Lower lobe of right lung (tissue), 2 donors: Measurements from ENCODE around the gene PRKCH. TPM values are rescaled to one million over a fixed set of nuclear protein-coding genes. Genes with fewer than 3 reads are reported as not detected.

Experiments used
- ATAC-seq, 2 donors: fragments of 200-7000 bp; cut with Tn5 transposase; one replicate each; pipeline ENCODE4 v1.9.1; 2020 to 2022; ENCODE audit warnings: mild to moderate bottlenecking in 2 of 2, moderate library complexity in 2 of 2
- DNase-seq: peaks from one replicate; pipeline ENCODE4 v3.0.0-alpha.2; 2020
- H3K27ac ChIP-seq: fragments of 200-600 bp; one replicate; pipeline ENCODE4 v1.8.0; 2022
- H3K27me3 ChIP-seq: fragments of 200-600 bp; one replicate; pipeline ENCODE4 v1.8.0; 2022; ENCODE audit warnings: low read depth
- H3K36me3 ChIP-seq: fragments of 200-600 bp; one replicate; pipeline ENCODE4 v1.8.0; 2022; ENCODE audit warnings: mild to moderate bottlenecking
- H3K4me1 ChIP-seq: fragments of 200-600 bp; one replicate; pipeline ENCODE4 v1.8.0; 2022
- H3K4me3 ChIP-seq: fragments of 200-600 bp; one replicate; pipeline ENCODE4 v1.8.0; 2022; ENCODE audit warnings: mild to moderate bottlenecking
- H3K9me3 ChIP-seq: fragments of 200-600 bp; one replicate; pipeline ENCODE4 v1.8.0; 2022
- CTCF ChIP-seq: fragments of 200-600 bp; IDR thresholded peaks from one replicate; pipeline ENCODE4 v1.8.0; 2022; ENCODE audit warnings: antibody characterized with exemption, mild to moderate bottlenecking
- intact Hi-C: fragments of 100-400 bp; cut with DNase I; formaldehyde crosslinking; loops from one replicate; pipeline ENCODE4 v1.11.0; 2022
- total RNA-seq: library from RNA; stranded (reverse); fragmentation: NEBNext Ultra II Directional; extraction: Animal tissue kit (Norgen Biotek cat#: 25700); gene quantifications from one replicate; pipeline ENCODE4 v1.2.1, GENCODE V29; 2021
- donor health status: DM: no; HTN: yes; CAD: no; lungs with severe emphysema.

PRKCH gene
- total RNA-seq, 1 donor from 2014 or later, result 60.9 TPM

- Histone ChIP-seq H3K4me3 (no peak overlapping the region), H3K4me1 (peaks cover 60% of the 10 kb centered on the region), H3K36me3 (peaks cover 25% of the 10 kb centered on the region), H3K27ac (no peak overlapping the region), H3K9me3 (no peaks in the 10 kb centered on the region), H3K27me3 (no peaks in the 10 kb centered on the region)
- no peak for TF ChIP-seq CTCF
- ATAC-seq (no peak), DNase-seq (no peak)
- intact Hi-C loops, result loop anchor here (10.0 kb wide), 1 partner anchor 212 kb away; the partner anchor contains the start of gene HIF1A
These were observed 161.2 kb downstream of the PRKCH start for GRCh38 chr14:61482348-61483206.

GRCh38 chr14:61483476-61483875 is 162.1 kb downstream of the PRKCH start:
- Histone ChIP-seq H3K9me3 (no peaks in the 10 kb centered on the region), H3K36me3 (peaks cover 25% of the 10 kb centered on the region), H3K27me3 (no peaks in the 10 kb centered on the region), H3K4me3 (no peak overlapping the region), H3K4me1 (peaks cover 56% of the 10 kb centered on the region), H3K27ac (no peak overlapping the region)
- TF ChIP-seq CTCF, result no peak
- no peak for ATAC-seq
- DNase-seq, result no peak
- intact Hi-C loops, result loop anchor here (10.0 kb wide), 1 partner anchor 211 kb away; the partner anchor contains the start of gene HIF1A

GRCh38 chr14:61484031-61484430 is 162.7 kb downstream of the PRKCH start:
- H3K27me3 ChIP-seq, result no peaks in the 10 kb centered on the region
- ATAC-seq (no peak), DNase-seq (no peak)
- peaks cover 25% of the 10 kb centered on the region for H3K36me3 ChIP-seq
- no peak overlapping the region for H3K4me3 ChIP-seq
- no peak for TF ChIP-seq CTCF
- no peak overlapping the region for H3K27ac ChIP-seq
- peaks cover 56% of the 10 kb centered on the region for H3K4me1 ChIP-seq
- intact Hi-C loops, result loop anchor here (10.0 kb wide), 1 partner anchor 211 kb away; the partner anchor contains the start of gene HIF1A
- H3K9me3 ChIP-seq, result no peaks in the 10 kb centered on the region

GRCh38 chr14:61484826-61485584 is 163.6 kb downstream of the PRKCH start:
- H3K27me3 ChIP-seq, result no peaks in the 10 kb centered on the region
- DNase-seq (no peak), ATAC-seq (no peak)
- peaks cover 25% of the 10 kb centered on the region for H3K36me3 ChIP-seq
- peaks cover 54% of the 10 kb centered on the region for H3K4me1 ChIP-seq
- no peak overlapping the region for H3K4me3 ChIP-seq
- no peak overlapping the region for H3K27ac ChIP-seq
- H3K9me3 ChIP-seq, result no peaks in the 10 kb centered on the region
- no peak for TF ChIP-seq CTCF
- intact Hi-C loops, result loop anchor here (10.0 kb wide), 1 partner anchor 210 kb away; the partner anchor contains the start of gene HIF1A

GRCh38 chr14:61485661-61486060 is 164.3 kb downstream of the PRKCH start:
- DNase-seq, result no peak
- TF ChIP-seq CTCF, result no peak
- Histone ChIP-seq H3K4me1 (peaks cover 53% of the 10 kb centered on the region), H3K27me3 (no peaks in the 10 kb centered on the region), H3K4me3 (no peak overlapping the region), H3K9me3 (no peaks in the 10 kb centered on the region), H3K36me3 (peaks cover 25% of the 10 kb centered on the region), H3K27ac (no peak overlapping the region)
- intact Hi-C loops, result loop anchor here (10.0 kb wide), 1 partner anchor 209 kb away; the partner anchor contains the start of gene HIF1A
- ATAC-seq, result no peak
